Kidney (tissue), 14 donors: ENCODE measurements around the gene ACTN4. TPM values are rescaled to one million over a fixed set of nuclear protein-coding genes. Genes with fewer than 3 reads are reported as not detected.

Source experiments
- DNase-seq, 5 donors: peaks; one replicate each; pipeline ENCODE4 v3.0.0-alpha.2; 2013 to 2020
- FAIRE-seq: peaks from 2 replicates; lab custom pipeline; 2012; peaks lifted over from hg19 to GRCh38; lab: Jason Lieb, UNC
- H3K27ac ChIP-seq, 2 donors: one replicate each; pipeline ENCODE4 v1.7.0; 2013; ENCODE audit warnings: low read depth in 2 of 2, low read length in 2 of 2, inconsistent platforms in 1 of 2
- H3K27me3 ChIP-seq: one replicate; pipeline ENCODE4 v1.7.1; 2013; ENCODE audit warnings: low read length, inconsistent platforms; ENCODE audit not compliant: control insufficient read depth, insufficient read depth
- H3K36me3 ChIP-seq, 3 donors: one replicate each; pipeline versions ENCODE4 v1.7.0 to v1.7.1; 2013; ENCODE audit warnings: low read length in 3 of 3, control low read depth in 1 of 3, inconsistent platforms in 1 of 3; ENCODE audit not compliant: insufficient read depth in 3 of 3, control insufficient read depth in 2 of 3
- H3K4me1 ChIP-seq, 3 donors: one replicate each; pipeline versions ENCODE4 v1.7.0 to v1.7.1; 2013; ENCODE audit warnings: low read length in 3 of 3, inconsistent platforms in 1 of 3, low read depth in 1 of 3; ENCODE audit not compliant: control insufficient read depth in 2 of 3, insufficient read depth in 2 of 3
- H3K4me3 ChIP-seq, 3 donors: one replicate each; pipeline versions ENCODE4 v1.7.0 to v1.8.1; 2013; ENCODE audit warnings: low read length in 3 of 3, control low read depth in 1 of 3, inconsistent platforms in 1 of 3
- H3K9ac ChIP-seq, 3 donors: one replicate each; pipeline versions ENCODE4 v1.7.0 to v1.7.1; 2013; ENCODE audit warnings: low read length in 3 of 3, control low read depth in 1 of 3, inconsistent platforms in 1 of 3
- H3K9me3 ChIP-seq, 3 donors: one replicate each; pipeline versions ENCODE4 v1.7.0 to v1.7.1; 2013; ENCODE audit warnings: low read length in 3 of 3, control low read depth in 1 of 3, inconsistent platforms in 1 of 3; ENCODE audit not compliant: control insufficient read depth in 2 of 3, insufficient read depth in 1 of 3
- intact Hi-C: fragments of 100-400 bp; cut with DNase I; formaldehyde crosslinking; loops from one replicate; pipeline ENCODE4 v1.11.1; 2022
- polyA plus RNA-seq: library from polyadenylated mRNA; stranded (reverse); fragments of 350-450 nt; fragmentation: Illumina TruSeq; extraction: RNeasy Lipid Tissue Mini Kit (QIAGEN cat#74804); gene quantifications from one replicate; pipeline ENCODE4 v1.2.3, GENCODE V29; 2014; ENCODE audit warnings: low read depth, low replicate concordance; ENCODE audit not compliant: insufficient read depth
- total RNA-seq: library from RNA; stranded (reverse); fragmentation: NEBNext Ultra II Directional; extraction: Animal tissue kit (Norgen Biotek cat#: 25700); gene quantifications from one replicate; pipeline ENCODE4 v1.2.1, GENCODE V29; 2021
- TF ChIP-seq, protein P1 (sequence below): IDR thresholded peaks from 3 replicates; pipeline ENCODE4 v1.5.1; 2012; ENCODE audit warnings: mild to moderate bottlenecking, moderate library complexity, borderline replicate concordance; ENCODE audit not compliant: insufficient read depth; ENCODE audit errors: extremely low read depth
- donor health status: control.
- donor health status: control.
- donor health status: control.
- donor health status: control.
- donor health status: control.
- donor health status: DM: yes; HTN: yes; CAD: no.
- donor health status: Normal renal cell carcinoma (clear cell type).

The ACTN4 gene
- total and polyA plus RNA-seq, 2 donors from 2014 or later: 231 to 606 TPM

DNA sequence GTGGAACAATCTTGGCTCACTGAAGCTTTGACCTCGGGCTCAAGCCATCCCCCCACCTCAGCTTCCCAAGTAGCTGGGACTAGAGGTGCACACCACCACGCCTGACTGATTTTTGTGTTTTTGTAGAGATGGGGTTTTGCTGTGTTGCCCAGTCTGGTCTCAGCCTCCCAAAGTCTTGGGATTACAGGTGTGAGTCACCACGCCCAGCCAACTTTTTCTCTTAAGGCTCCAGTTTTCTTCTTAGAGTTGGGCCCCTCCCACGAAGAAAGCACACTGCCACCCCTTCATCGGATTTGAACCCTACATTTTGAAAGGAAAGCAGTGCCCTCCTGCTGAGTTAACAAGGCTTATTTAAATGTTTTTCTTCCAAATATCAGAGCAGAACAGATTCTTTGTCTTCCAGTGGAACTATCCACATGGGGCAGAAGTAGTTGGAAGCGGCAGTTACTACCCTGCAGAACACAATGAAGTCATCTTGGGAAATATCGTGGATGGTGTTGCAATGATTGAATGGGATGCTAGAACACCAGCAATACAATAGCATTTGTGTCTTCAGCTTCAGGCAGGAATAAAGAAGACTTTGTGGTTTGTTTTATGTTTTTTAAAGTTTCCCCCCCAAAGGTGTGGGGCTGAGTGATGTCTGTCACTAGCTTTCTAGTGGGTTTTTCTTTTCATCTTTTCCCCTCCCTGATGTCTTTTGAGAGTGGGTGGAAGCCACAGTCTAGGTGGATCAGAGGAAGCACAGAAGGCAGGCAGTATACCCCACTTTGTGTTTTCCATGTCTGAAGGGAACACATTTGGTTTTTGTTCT is 8.9 kb downstream of the ACTN4 start:
- H3K4me3 ChIP-seq: no peak overlapping the region
- H3K36me3 ChIP-seq: peaks cover 2 to 13% (median 3%) of the 10 kb centered on the region in 3 donors
- intact Hi-C loops: no loop called here
- H3K9me3 ChIP-seq: no peaks in the 10 kb centered on the region
- H3K27me3 ChIP-seq: no peaks in the 10 kb centered on the region
- DNase-seq (no peak), FAIRE-seq (no peak)
- peak overlapping the region in 1 of 3 donors; percentile 3 for H3K9ac ChIP-seq
- TF ChIP-seq, protein P1, sequence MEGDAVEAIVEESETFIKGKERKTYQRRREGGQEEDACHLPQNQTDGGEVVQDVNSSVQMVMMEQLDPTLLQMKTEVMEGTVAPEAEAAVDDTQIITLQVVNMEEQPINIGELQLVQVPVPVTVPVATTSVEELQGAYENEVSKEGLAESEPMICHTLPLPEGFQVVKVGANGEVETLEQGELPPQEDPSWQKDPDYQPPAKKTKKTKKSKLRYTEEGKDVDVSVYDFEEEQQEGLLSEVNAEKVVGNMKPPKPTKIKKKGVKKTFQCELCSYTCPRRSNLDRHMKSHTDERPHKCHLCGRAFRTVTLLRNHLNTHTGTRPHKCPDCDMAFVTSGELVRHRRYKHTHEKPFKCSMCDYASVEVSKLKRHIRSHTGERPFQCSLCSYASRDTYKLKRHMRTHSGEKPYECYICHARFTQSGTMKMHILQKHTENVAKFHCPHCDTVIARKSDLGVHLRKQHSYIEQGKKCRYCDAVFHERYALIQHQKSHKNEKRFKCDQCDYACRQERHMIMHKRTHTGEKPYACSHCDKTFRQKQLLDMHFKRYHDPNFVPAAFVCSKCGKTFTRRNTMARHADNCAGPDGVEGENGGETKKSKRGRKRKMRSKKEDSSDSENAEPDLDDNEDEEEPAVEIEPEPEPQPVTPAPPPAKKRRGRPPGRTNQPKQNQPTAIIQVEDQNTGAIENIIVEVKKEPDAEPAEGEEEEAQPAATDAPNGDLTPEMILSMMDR: no peak
- H3K27ac ChIP-seq: peak overlapping the region; percentile 96 to 99
- H3K4me1 ChIP-seq: peaks cover 22 to 73% (median 65%) of the 10 kb centered on the region in 3 donors

DNA sequence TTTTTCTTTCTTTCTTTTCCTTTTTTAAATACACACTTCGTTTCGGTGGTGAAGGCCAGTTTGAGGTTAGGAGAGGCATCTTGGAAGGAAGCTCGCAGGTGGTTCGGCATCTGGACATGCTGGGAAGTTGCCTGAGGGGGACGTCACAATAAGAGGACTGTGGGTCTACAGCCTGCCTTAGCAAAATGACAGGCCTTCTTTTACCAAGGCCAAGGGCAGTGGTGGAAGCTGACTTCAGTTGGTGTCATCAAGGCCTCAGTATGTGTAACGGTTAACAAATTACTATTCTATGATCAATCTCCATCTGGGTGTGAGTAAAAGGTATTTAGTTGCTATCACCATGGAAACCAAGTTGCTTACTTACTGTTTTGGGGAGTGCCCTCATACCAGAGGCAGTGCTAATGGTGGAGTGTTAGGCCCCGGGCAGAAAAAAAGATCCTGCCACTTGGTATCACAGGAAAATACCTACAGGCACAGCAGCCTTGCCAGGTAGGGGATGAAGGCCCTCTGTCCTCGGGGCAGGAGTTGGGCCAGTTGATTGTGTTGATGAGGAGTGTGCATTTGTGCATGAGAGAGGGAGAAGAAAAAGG is 10.3 kb downstream of the ACTN4 start:
- Histone ChIP-seq H3K9ac (peak overlapping the region in 2 of 3 donors; percentile 3 to 68), H3K4me1 (peaks cover 29 to 72% (median 69%) of the 10 kb centered on the region in 3 donors), H3K9me3 (no peaks in the 10 kb centered on the region), H3K36me3 (peaks cover 2 to 13% (median 3%) of the 10 kb centered on the region in 3 donors), H3K27me3 (no peaks in the 10 kb centered on the region), H3K27ac (peak overlapping the region; percentile 91 to 96), H3K4me3 (peak overlapping the region in 1 of 3 donors; percentile 2)
- DNase-seq: peak in 3 of 5 donors; percentile 59 to 73 (median 72)
- FAIRE-seq: no peak
- TF ChIP-seq, protein P1: no peak
- intact Hi-C loops: no loop called here

DNA sequence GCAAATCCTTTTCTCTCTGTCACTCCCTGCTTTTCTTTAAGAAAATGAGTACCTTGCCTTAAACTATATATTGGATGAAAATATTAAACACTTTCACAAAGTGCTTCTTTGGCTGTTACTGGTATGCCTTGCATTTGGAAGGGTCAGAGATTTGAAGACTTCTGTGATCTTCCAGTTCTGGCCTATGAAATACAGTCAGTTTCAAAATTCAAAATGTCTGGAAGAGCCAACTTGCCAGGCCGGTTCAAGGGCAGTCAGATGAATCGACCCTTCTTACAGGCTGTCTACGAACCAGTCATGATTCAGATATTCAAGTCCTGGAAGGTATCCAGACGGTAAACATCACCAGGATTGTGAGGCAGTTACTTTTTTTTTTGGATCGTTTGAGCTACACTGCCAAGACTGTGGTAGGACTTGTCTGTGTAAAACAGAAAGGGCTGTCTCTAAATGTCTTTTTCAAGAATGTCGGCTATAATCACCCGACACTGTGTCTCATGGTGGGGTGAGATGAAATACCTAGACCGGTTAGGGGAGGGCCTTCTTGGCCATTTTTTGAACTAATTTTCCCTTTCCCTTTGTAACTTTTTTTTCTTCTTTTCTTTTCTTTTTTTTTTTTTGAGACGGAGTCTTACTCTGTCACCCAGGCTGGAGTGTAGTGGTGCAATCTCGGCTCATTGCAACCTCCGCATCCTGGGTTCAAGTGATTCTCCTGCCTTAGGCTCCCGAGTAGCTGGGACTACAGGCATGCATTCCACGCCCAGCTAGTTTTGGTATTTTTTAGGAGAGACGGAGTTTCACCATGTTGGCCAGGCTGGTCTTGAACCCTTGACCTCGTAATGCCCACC is 11.2 kb downstream of the ACTN4 start:
- peak; percentile 87 for FAIRE-seq
- Histone ChIP-seq H3K4me1 (peaks cover 25 to 76% (median 72%) of the 10 kb centered on the region in 3 donors), H3K4me3 (peak overlapping the region in 1 of 3 donors; percentile 33)

More for the DNA sequence above, 11.2 kb downstream of the ACTN4 start:
- H3K27ac ChIP-seq: peak overlapping the region; percentile 91 to 96
- H3K9ac ChIP-seq: peak overlapping the region in 2 of 3 donors; percentile 68 to 81
- no peaks in the 10 kb centered on the region for H3K27me3 ChIP-seq
- DNase-seq: peak in 3 of 5 donors; percentile 58 to 95 (median 89)
- peaks cover 2 to 13% (median 3%) of the 10 kb centered on the region in 3 donors for H3K36me3 ChIP-seq
- intact Hi-C loops: no loop called here
- no peaks in the 10 kb centered on the region for H3K9me3 ChIP-seq
- TF ChIP-seq, protein P1: no peak
